B cell (primary cell): ENCODE data around the gene CORO2B. TPM values are rescaled to one million over a fixed set of nuclear protein-coding genes. Genes with fewer than 3 reads are reported as not detected.
A peak's percentile ranks its signal among the peaks of the same experiment; 100 is the strongest.

Experiments used
- ATAC-seq: fragments of 200-7000 bp; cut with Tn5 transposase; one replicate; pipeline ENCODE4 v1.10.0; 2021; ENCODE audit warnings: low read depth, mild to moderate bottlenecking, moderate number of reproducible peaks, moderate library complexity
- CTCF ChIA-PET: fragments of 350-600 bp; sonication (Branson Sonifier 250); formaldehyde crosslinking; loops from one replicate; lab custom pipeline; 2021; ENCODE audit warnings: antibody characterized with exemption, inconsistent platforms; lab: Charles Lee
- POLR2A ChIA-PET: fragments of 350-600 bp; sonication (Branson Sonifier 250); formaldehyde crosslinking; loops from one replicate; lab custom pipeline; 2021; ENCODE audit warnings: antibody characterized with exemption; lab: Charles Lee
- DNase-seq: peaks from one replicate; pipeline ENCODE4 v3.0.0; 2013
- H2AFZ ChIP-seq: 2 replicates; pipeline ENCODE4 v1.6.1; 2012; ENCODE audit warnings: mild to moderate bottlenecking, low read depth, low read length; ENCODE audit not compliant: insufficient read depth, poor library complexity, severe bottlenecking
- H3K27ac ChIP-seq, 2 donors: 1 replicate in 1 of 2; 2 replicates in 1 of 2; pipeline ENCODE4 v1.5.1; 2012 to 2013; ENCODE audit warnings: low read length in 2 of 2, mild to moderate bottlenecking in 2 of 2, moderate library complexity in 1 of 2
- H3K27me3 ChIP-seq, 4 experiments: fragments of 200-600 bp in 1 of 4; sonication (generic) in 1 of 4; replicated peaks in 1 of 4; 1 replicate in 2 of 4; 2 replicates in 2 of 4; pipeline versions ENCODE4 v1.6.1 to v1.7.0; 2013 to 2016; ENCODE audit warnings: low read length in 3 of 4, mild to moderate bottlenecking in 2 of 4, mixed read lengths in 1 of 4, moderate library complexity in 1 of 4; ENCODE audit not compliant: insufficient read depth in 4 of 4, control insufficient read depth in 3 of 4; ENCODE audit errors: control extremely low read depth in 1 of 4
- H3K36me3 ChIP-seq, 2 experiments: replicated peaks in 1 of 2; 1 replicate in 1 of 2; 2 replicates in 1 of 2; pipeline versions ENCODE4 v1.6.1 to v1.7.1; 2013; ENCODE audit warnings: low read length in 1 of 2; ENCODE audit not compliant: insufficient read depth in 2 of 2, control insufficient read depth in 1 of 2; ENCODE audit errors: control extremely low read depth in 1 of 2, extremely low read depth in 1 of 2
- H3K4me1 ChIP-seq, 2 donors: fragments of 200-600 bp in 1 of 2; sonication (generic) in 1 of 2; 1 replicate in 1 of 2; 2 replicates in 1 of 2; pipeline versions ENCODE4 v1.5.1 to v1.6.1; 2013 to 2017; ENCODE audit warnings: low read length in 2 of 2; ENCODE audit not compliant: control insufficient read depth in 2 of 2, insufficient read depth in 2 of 2
- H3K4me2 ChIP-seq: replicated peaks from 2 replicates; pipeline ENCODE3; 2012; ENCODE audit warnings: mild to moderate bottlenecking, low read depth, low read length; ENCODE audit not compliant: poor library complexity, severe bottlenecking
- H3K4me3 ChIP-seq, 5 experiments: fragments of 200-600 bp in 1 of 5; sonication (generic) in 1 of 5; 1 replicate in 3 of 5; 2 replicates in 2 of 5; pipeline versions ENCODE4 v1.5.1 to v1.7.0; 2011 to 2016; ENCODE audit warnings: low read length in 4 of 5, mild to moderate bottlenecking in 4 of 5, low read depth in 2 of 5, control low read depth in 1 of 5, moderate library complexity in 1 of 5; ENCODE audit not compliant: insufficient read depth in 1 of 5; ENCODE audit errors: control extremely low read depth in 1 of 5, extremely low read depth in 1 of 5
- H3K79me2 ChIP-seq: fragments of 200-600 bp; sonication (generic); one replicate; pipeline ENCODE4 v1.6.0; 2016; ENCODE audit warnings: low read length; ENCODE audit not compliant: control insufficient read depth, insufficient read depth
- H3K9ac ChIP-seq: fragments of 200-600 bp; sonication (generic); 2 replicates; pipeline ENCODE4 v1.6.1; 2017; ENCODE audit warnings: mild to moderate bottlenecking, low read length, moderate library complexity
- H3K9me3 ChIP-seq, 3 donors: one replicate each; pipeline versions ENCODE4 v1.6.1 to v1.7.1; 2013; ENCODE audit warnings: low read length in 2 of 3; ENCODE audit not compliant: control insufficient read depth in 2 of 3, insufficient read depth in 1 of 3; ENCODE audit errors: control extremely low read depth in 1 of 3
- H4K20me1 ChIP-seq: 2 replicates; pipeline ENCODE4 v1.6.0; 2012; ENCODE audit warnings: mild to moderate bottlenecking, low read length; ENCODE audit not compliant: insufficient read depth, control insufficient read depth, poor library complexity, severe bottlenecking
- H3K27ac Mint-ChIP-seq: one replicate; pipeline ENCODE4 v1.8.0; 2021; ENCODE audit warnings: mixed read lengths
- H3K27me3 Mint-ChIP-seq: one replicate; pipeline ENCODE4 v1.8.0; 2021; ENCODE audit warnings: mixed read lengths
- H3K4me1 Mint-ChIP-seq: one replicate; pipeline ENCODE4 v1.8.0; 2021; ENCODE audit warnings: mixed read lengths
- H3K4me3 Mint-ChIP-seq: one replicate; pipeline ENCODE4 v1.8.0; 2021; ENCODE audit warnings: mixed read lengths
- H3K9me3 Mint-ChIP-seq: one replicate; pipeline ENCODE4 v1.8.0; 2022; ENCODE audit warnings: mixed read lengths; ENCODE audit not compliant: insufficient read depth
- CTCF ChIP-seq: fragments of 200-600 bp; IDR thresholded peaks from one replicate; pipeline ENCODE4 v1.8.0; 2022; ENCODE audit warnings: antibody characterized with exemption, mild to moderate bottlenecking
- EZH2 ChIP-seq: IDR thresholded peaks from 2 replicates; pipeline ENCODE4 v1.6.1; 2012; ENCODE audit warnings: borderline replicate concordance, low read depth, mild to moderate bottlenecking, moderate library complexity, low read length; ENCODE audit not compliant: insufficient read depth, poor library complexity, severe bottlenecking
- WGBS: methylation state at CpG from one replicate; pipeline ENCODE4 v1.1.5; 2013; ENCODE audit warnings: missing lambda C conversion rate; ENCODE audit not compliant: insufficient coverage; 5-methylcytosine and 5-hydroxymethylcytosine counted together
- intact Hi-C: fragments of 100-400 bp; cut with micrococcal nuclease; formaldehyde crosslinking; loops from one replicate; pipeline ENCODE4 v1.10.0; 2022
- polyA plus RNA-seq: library from polyadenylated mRNA; depleted of rRNA; stranded (reverse); fragments of >200 nt; gene quantifications from 2 replicates; pipeline ENCODE4 v1.2.3, GENCODE V29; 2012
- total RNA-seq, 2 donors: library from RNA; stranded (reverse); fragments of 120-200 nt in 1 of 2; gene quantifications; 1 replicate in 1 of 2; 2 replicates in 1 of 2; pipeline versions ENCODE4 v1.2.3 to v1.2.4, GENCODE V29; 2013 to 2022

The CORO2B gene
- total and polyA plus RNA-seq, 2 donors (not counting 1 experiment from before 2014, with no cell fraction given): 9.5 to 11.3 TPM

- Histone ChIP-seq H4K20me1 (peaks cover 10% of the 10 kb centered on the region), H3K9ac (no peak overlapping the region), H3K4me1 (peaks cover 13 to 15% of the 10 kb centered on the region in 2 donors), H3K36me3 (no peaks in the 10 kb centered on the region), H3K4me3 (no peak overlapping the region), H3K4me2 (no peak overlapping the region), H2AFZ (no peak overlapping the region), H3K79me2 (peaks cover 68% of the 10 kb centered on the region), H3K27ac (no peak overlapping the region), H3K27me3 (peaks cover 0 to 3% (median 0%) of the 10 kb centered on the region in 4 experiments), H3K9me3 (no peaks in the 10 kb centered on the region)
- ChIA-PET CTCF (interaction anchor here (1.4 kb wide), 1 partner anchor 49 kb away, joined by 5 read pairs; no protein-coding TSS in a partner anchor), POLR2A (no interaction called here)
- Mint-ChIP-seq H3K4me3 (no peak overlapping the region), H3K9me3 (no peaks in the 10 kb centered on the region), H3K27me3 (peaks cover 6% of the 10 kb centered on the region), H3K4me1 (peaks cover 32% of the 10 kb centered on the region), H3K27ac (no peak overlapping the region)
- intact Hi-C loops: no loop called here
- TF ChIP-seq EZH2: no peak
- 71% methylated on average over 8 of the region's 8 CpGs for WGBS
- no peak for ATAC-seq
- DNase-seq: no peak
Measured at GRCh38 chr15:68586274-68586961, 7.6 kb downstream of the CORO2B start.

GRCh38 chr15:68587769-68588385 lies 9.1 kb downstream of the CORO2B start:
- peak overlapping the region; percentile 26 for H2AFZ ChIP-seq
- peaks cover 13 to 15% of the 10 kb centered on the region in 2 donors for H3K4me1 ChIP-seq
- H4K20me1 ChIP-seq: peaks cover 10% of the 10 kb centered on the region
- POLR2A ChIA-PET: no interaction called here
- TF ChIP-seq CTCF (no peak), EZH2 (no peak)
- H3K27me3 ChIP-seq: peaks cover 0 to 3% (median 0%) of the 10 kb centered on the region in 4 experiments
- Mint-ChIP-seq H3K27me3 (peaks cover 9% of the 10 kb centered on the region), H3K27ac (peak overlapping the region; percentile 22), H3K9me3 (no peaks in the 10 kb centered on the region), H3K4me3 (peak overlapping the region; percentile 1), H3K4me1 (peaks cover 31% of the 10 kb centered on the region)
- 76% methylated on average over 4 of the region's 4 CpGs for WGBS
- H3K79me2 ChIP-seq: peaks cover 75% of the 10 kb centered on the region
- CTCF ChIA-PET: interaction anchor here (0.6 kb wide), 1 partner anchor 28 kb away, joined by 3 read pairs; no protein-coding TSS in a partner anchor
- no peak overlapping the region for H3K4me3 ChIP-seq
- peak overlapping the region; percentile 44 for H3K4me2 ChIP-seq
- no peak for DNase-seq
- H3K9ac ChIP-seq: no peak overlapping the region
- intact Hi-C loops: no loop called here
- no peak for ATAC-seq
- no peaks in the 10 kb centered on the region for H3K9me3 ChIP-seq
- H3K36me3 ChIP-seq: no peaks in the 10 kb centered on the region
- H3K27ac ChIP-seq: peak overlapping the region in 1 of 2 donors; percentile 56
